Fibroblast of mammary gland (primary cell): ENCODE data around the gene GAGE13.
"Not testable (repeated sequence)": the region's sequence is repeated elsewhere in the genome, so short reads cannot be mapped to it uniquely, and the experiment has no call there.

ENCODE experiments used
- DNase-seq: peaks from one replicate; pipeline ENCODE4 v3.0.0-alpha.2; 2010; ENCODE audit warnings: low read depth
- H3K4me3 ChIP-seq: 2 replicates; pipeline ENCODE4 v1.5.1; 2011; ENCODE audit warnings: low read depth, mild to moderate bottlenecking, low read length, moderate library complexity; ENCODE audit not compliant: control insufficient read depth
- CTCF ChIP-seq: conservative IDR thresholded peaks from 2 replicates; pipeline ENCODE4 v1.5.1; 2011; ENCODE audit warnings: low read depth, low read length, inconsistent platforms; ENCODE audit not compliant: control insufficient read depth, insufficient read depth

The GAGE13 gene

GRCh38 chrX:49331282-49331681, at the start of gene GAGE13:
Gene GAGE13 (plus strand): TSS chrX:49331582. CDS start chrX:49332738, 1,156 bp downstream.
- not testable (repeated sequence) for DNase-seq, H3K4me3 ChIP-seq

- no peak overlapping the region for H3K4me3 ChIP-seq
- peak; percentile 48 for DNase-seq
- TF ChIP-seq CTCF = peak; percentile 42
Measured at GRCh38 chrX:49282647-49283011, 48.8 kb upstream of the GAGE13 start.

- DNase-seq = no peak
- no peak overlapping the region for H3K4me3 ChIP-seq
- no peak for TF ChIP-seq CTCF
Measured at GRCh38 chrX:49284212-49284611, 47.2 kb upstream of the GAGE13 start.

GRCh38 chrX:49286136-49286535, 45.2 kb upstream of the GAGE13 start:
- DNase-seq = no peak
- TF ChIP-seq CTCF = no peak
- no peak overlapping the region for H3K4me3 ChIP-seq

- no peak overlapping the region for H3K4me3 ChIP-seq
- no peak for DNase-seq
- TF ChIP-seq CTCF = no peak
Measured at GRCh38 chrX:49286581-49286980, 44.8 kb upstream of the GAGE13 start.

GRCh38 chrX:49287665-49288064, 43.7 kb upstream of the GAGE13 start:
- H3K4me3 ChIP-seq = no peak overlapping the region
- no peak for DNase-seq
- TF ChIP-seq CTCF = no peak

GRCh38 chrX:49290215-49290614, 41.2 kb upstream of the GAGE13 start:
- no peak overlapping the region for H3K4me3 ChIP-seq
- DNase-seq = no peak
- no peak for TF ChIP-seq CTCF
